HG02970 (cell line): ENCODE measurements around the gene GTF2I.
"Not testable (repeated sequence)": the region's sequence is repeated elsewhere in the genome, so short reads cannot be mapped to it uniquely, and the experiment has no call there.

ENCODE experiments used
- ATAC-seq: cut with Tn5 transposase; IDR thresholded peaks from one replicate; pipeline ENCODE4 v1.9.1; 2021; ENCODE audit warnings: mild to moderate bottlenecking, moderate library complexity, moderate number of reproducible peaks; ENCODE audit not compliant: unreplicated experiment, low FRiP score

Gene GTF2I

GRCh38 chr7:74657692-74658177, at the start of gene GTF2I:
GTF2I (plus strand) TSS chr7:74657718; CDS start chr7:74689129, 31,411 bp downstream.
- peak; percentile 31 for ATAC-seq

- ATAC-seq, result no peak
These were observed 45.3 kb upstream of the GTF2I start for GRCh38 chr7:74612015-74612829.

DNA sequence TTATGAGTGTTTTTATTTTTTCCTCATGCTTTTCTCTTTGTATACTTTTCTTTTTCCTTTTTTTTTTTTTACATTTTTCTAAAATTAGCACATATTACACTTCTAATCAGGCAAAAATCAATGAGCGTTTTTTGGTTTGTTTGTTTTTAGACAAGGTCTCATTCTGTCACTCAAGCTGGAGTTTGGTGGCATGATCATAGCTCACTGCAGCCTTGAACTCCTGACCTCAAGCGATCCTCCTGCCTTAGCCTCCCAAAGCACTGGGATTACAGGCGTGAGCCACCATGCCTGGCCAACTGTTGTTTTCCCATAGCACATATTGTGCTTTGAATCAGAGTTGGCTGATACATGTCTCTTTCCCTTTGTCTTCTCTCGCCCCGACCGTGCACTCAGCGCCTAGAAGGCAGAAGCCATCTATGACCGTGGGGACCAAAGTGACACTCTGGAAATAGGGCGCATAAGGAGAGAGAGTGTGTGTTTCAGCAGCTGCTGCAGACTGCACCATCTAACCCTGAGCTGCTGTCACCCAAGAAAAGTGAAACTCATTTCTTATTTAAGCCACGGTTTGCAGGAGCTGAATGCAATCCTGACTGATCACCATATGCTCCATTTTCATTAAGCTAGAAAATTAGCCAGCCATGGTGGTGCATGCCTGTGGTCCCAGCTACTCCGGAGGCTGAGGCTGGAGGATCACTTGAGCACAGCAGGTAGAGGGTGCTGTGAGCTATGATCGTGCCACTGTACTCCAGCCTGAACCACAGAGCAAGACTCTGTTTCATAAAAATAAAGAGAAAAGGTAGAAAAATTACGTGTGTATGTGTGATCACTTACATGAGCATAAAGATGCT, 41.4 kb upstream of the GTF2I start:
- ATAC-seq, result no peak

DNA sequence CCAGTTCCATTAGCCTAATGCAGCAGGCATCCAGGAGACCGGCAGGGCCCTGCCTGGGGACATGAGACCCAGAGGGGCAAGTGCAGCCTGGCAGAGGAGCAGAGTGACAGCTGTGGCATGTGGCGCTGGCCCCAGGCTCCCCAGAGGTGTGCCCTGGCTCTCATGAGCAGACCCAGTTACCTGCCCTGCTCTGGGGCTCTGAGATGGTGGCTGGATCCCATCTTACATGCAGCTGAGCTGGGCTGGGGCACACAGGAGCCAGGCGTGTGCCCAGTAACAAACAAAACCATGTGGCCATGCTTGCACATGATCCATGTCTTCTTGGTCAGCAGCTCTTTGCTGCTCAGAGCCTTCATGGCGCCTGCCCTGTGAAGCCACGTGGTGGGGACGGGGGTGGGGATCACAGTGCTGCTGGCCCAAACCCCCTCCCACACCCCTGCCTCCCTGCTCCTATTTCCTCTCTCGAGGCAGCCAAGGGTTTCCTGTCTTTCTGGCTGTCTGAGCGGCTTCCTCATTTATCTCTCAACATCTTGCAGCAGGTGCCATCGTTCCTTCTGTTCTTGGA, 40.3 kb upstream of the GTF2I start:
- ATAC-seq, result no peak

DNA sequence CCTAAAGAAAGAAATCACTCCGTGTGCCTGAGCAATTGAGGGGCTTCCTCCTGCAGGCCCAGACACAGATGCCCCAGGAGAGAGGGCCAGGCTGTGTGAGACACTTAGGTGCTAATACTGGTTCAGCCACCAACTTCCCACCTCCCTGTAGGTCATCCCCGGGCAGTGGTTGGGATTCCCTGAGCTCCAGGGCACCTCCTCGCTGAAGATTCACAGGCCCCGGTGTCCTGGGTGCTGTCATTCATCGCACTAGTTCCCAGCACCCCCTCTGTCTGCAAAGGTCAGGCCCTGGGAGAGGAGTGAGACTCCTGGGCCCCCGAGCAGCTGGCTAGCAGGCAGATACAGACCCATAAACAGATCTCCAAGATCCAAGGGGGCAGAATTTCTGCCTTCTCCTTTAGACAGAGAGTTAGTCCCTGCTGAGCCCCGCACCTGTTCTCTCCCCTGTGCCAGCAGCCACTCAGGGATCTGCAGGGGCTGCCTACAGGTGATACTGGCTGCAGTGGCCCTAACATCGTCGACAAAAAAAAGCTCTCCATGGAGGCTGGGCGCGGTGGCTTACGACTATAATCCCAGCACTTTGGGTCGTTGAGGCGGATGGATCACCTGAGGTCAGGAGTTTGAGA, 38.2 kb upstream of the GTF2I start:
- no peak for ATAC-seq

DNA sequence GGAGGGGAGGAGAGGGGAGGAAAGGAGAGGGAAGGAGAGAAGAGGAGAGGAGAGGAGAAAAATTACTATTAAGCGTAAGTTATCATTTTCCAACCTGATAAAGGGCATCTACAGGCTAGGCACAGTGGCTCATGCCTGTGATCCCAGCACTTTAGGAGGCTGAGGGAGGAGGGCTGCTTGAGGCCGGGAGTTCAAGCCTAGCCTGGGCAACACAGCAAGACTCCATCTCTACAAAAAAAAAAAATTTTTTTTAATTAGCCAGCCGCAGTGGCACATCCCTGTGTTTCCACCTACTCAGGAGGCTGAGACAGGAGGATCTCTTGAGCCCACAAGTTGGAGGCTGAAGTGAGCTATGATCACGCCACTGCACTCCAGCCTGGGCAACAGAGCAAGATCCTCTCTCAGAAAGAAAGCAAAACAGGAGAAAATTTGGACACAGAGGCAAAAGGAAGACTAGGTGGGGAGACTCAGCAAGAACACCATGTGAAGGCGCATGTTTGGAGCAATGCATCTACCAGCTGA, 35.2 kb upstream of the GTF2I start:
- no peak for ATAC-seq

- no peak for ATAC-seq
These were observed 34.4 kb upstream of the GTF2I start for GRCh38 chr7:74623135-74623534.

- ATAC-seq, result no peak
These were observed 32.1 kb upstream of the GTF2I start for GRCh38 chr7:74625446-74625845.

DNA sequence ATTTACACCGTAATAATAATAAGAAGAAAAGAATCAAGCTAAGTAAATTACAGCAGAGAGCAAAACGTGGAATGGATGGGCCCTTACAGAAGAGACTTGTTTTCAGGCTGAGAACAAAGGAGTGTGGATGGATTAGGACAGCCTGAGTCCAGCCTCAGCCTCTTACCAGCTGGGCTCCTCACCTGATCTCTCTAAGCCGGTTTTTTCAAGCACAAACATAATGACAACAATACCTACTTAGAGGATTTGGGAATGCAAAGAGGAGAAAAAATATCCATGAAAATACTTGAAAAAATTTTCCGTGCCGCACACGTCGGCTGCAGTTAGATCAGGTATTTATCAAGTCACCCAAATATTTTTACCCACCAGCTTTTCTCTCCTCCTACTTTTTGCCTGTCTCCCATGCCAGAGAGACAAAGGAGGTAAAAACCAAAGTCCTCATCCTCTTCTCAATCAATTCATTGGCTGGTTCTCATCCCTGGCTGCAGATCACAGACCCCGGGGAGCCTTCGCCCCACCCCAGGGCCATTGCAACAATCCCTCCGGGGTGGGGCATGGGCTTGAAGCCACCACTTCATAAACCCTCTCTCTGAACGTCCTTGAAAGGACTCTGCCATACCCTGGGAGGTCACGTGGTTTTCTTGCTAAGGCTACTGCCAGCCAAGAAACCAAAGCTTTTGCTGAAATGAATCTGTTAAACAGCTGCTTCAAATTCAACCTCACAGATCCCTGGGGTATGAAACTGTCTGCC, 29.7 kb upstream of the GTF2I start:
- no peak for ATAC-seq

DNA sequence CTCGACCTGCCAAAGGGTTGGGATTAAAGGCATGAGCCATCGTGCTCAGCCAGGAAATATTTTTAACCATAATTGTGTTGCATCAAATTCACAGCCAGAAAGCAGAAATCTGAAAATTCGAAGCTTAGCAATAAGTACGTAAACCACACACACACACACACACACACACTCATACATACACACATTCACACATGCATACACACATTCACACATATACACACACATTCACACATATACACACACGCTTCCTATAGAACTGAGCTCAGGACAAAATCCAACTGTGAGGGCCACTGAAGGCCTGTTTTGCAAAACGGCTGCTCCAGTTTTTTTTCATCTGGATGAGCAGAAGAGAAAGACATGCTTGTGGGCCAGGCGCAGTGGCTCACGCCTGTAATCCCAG, 25.0 kb upstream of the GTF2I start:
- no peak for ATAC-seq

- ATAC-seq, result no peak
These were observed 24.0 kb upstream of the GTF2I start for GRCh38 chr7:74633451-74633921.

DNA sequence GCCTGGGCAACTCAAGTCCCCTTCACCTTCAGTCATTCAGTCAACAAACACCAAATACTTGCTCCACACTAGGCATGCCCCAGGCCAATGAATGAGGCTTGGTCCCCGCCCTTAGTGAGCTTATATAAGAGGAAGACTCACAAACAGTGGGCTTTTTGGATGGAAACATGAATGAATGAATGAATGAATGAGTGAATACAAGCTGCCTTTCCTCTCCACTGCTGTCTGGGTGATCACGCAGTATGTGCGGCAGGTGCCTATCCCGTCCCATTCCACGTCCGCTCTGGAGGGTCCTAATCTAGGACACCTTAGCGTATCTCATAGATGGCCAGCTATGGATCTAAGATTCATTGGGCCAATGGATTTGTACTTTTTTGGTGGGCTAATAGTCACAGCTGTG, 19.8 kb upstream of the GTF2I start:
- ATAC-seq, result no peak

DNA sequence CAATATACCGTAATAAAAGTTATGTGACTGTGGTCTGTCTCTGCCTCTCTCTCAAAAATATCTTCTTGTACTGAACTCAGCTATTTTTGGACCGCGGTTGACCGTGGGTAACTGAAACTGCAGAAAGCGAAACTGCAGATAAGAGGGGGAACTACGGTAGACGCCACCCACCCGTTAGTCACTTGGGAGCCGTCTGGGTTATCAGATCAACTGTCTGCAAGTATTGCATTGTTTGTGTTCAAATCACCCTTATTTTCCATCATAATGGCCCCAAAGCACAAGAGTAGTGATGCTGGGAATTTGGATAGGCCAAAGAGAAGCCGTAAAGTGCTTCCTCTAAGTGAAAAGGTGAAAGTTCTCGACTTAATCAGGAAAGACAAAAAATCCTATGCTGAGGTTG, 7.5 kb upstream of the GTF2I start:
- ATAC-seq, result peak; percentile 71

DNA sequence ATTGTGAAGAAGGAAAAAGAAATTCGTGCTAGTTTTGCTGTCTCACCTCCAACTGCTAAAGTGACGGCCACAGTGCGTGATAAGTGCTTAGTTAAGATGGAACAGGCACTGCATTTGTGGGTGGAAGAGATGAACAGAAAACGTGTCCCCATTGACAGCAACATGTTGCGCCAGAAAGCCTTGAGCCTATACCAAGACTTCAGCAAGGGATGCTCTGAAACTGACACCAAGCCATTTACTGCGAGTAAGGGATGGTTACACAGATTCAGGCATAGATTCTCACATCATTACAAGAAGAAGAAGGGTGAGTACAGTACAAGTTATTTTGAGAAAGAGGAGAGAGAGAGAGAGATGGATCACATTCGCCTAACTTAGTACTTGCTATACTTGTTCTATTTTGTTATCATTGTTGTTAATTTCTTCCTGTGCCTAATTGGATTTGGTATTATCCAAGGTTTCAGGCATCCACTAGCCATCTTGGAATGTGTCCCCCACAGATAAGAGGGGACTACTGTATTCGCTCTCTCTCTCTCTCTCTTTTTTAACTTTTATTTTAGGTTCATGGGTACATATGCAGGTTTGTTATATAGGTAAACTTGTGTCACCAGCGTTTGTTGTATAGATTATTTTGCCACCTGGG, 6.9 kb upstream of the GTF2I start:
- ATAC-seq, result peak; percentile 31

DNA sequence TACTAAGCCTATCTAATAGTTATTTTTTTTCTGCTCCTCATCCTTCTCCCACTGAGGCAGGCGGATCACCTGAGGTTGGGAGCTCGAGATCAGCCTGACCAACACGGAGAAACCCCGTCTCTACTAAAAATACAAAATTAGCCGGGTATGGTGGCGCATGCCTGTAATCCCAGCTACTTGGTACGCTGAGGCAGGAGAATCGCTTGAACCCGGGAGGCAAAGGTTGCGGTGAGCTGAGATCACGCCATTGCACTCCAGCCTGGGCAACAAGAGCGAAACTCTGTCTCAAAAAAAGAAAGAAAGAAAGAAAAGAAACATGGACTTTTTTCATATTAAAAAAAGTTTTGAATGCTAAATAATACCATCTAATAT, 6.4 kb upstream of the GTF2I start:
- ATAC-seq, result not testable (repeated sequence)

DNA sequence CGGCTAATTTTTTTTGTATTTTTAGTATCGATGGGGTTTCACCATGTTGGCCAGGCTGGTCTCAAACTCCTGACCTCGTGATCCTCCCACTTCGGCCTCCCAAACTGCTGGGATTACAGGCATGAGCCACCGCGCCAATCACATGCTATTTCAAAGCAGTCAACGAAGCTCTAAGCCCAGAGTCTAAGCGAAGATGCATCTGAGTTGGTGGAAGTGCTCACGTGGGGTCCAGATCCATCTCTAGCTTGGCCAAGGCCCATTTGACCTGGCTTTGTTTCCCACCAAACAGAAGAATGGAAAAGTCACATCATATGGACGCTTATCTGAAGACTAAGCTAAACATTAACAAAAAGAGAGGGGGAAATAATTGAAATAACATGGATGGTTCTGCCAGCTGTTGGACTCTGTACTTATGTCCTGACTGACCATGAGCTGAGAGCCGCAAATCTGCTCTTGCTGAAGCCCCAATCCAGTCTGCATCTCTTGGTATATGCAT, 3.8 kb upstream of the GTF2I start:
- ATAC-seq, result no peak

DNA sequence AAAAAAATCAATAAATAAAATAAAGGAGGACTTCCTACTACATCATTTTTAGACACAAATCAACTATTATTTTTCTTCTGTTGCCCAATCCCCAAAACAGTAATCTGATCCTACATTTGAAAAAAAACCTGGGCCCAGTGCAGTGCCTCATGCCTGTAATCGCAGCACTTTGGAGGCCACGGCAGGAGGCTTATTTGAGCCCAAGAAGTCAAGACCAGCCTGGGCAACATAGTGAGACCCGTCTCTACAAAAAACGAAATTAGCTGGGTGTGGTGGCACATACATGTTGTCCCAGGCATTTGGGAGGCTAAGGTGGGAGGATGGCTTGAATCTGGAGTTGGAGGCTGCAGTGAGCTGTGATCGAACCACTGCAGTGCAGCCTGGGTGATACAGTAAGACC, 2.7 kb upstream of the GTF2I start:
- ATAC-seq, result no peak

- ATAC-seq, result no peak
These were observed 2.2 kb upstream of the GTF2I start for GRCh38 chr7:74655324-74655723.
